RWPE1 (cell line): ENCODE results near the gene OR10A2.

ENCODE experiments used
- CTCF ChIA-PET: fragments of 350-600 bp; sonication (Branson Sonifier 250); formaldehyde crosslinking; extraction: SDS; loops from one replicate; lab custom pipeline; 2021; lab: Yijun Ruan, JAX
- POLR2A ChIA-PET: fragments of 400-600 bp; formaldehyde crosslinking; extraction: SDS; loops from one replicate; lab custom pipeline; 2020; ENCODE audit warnings: antibody characterized with exemption; ENCODE audit not compliant: low non-redundant PET; lab: Yijun Ruan, JAX
- DNase-seq: peaks from one replicate; pipeline ENCODE4 v3.0.0; 2012; ENCODE audit warnings: low spot score
- H3K27ac ChIP-seq: fragments of 450-650 bp; 2 replicates; pipeline ENCODE4 v1.5.1; 2017
- TF ChIP-seq, protein P1 (sequence below): fragments of 450-650 bp; conservative IDR thresholded peaks from 2 replicates; pipeline ENCODE4 v1.5.1; 2017; ENCODE audit warnings: low read depth, mild to moderate bottlenecking

Gene OR10A2

DNA sequence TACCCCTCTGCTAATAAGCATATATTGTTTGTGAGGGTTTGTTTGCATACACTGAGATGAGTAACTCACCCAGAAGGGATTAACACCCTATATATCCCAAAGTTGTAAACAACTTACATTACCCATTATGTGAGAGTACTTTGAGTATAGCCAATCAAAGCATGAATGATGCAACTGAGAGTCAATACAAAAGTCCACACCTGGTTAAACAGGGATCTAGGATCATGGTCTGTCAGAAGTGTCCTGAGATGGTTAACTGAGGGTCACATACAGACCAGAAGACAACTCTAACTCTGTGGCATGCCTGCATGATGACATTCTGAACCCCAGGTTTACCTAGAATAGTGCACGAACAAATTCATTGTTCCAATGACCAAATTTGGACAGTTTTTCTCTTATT lies 34.8 kb upstream of the OR10A2 start:
- no peak for DNase-seq
- ChIA-PET CTCF (no interaction called here), POLR2A (no interaction called here)
- no peak overlapping the region for H3K27ac ChIP-seq
- TF ChIP-seq, protein P1, sequence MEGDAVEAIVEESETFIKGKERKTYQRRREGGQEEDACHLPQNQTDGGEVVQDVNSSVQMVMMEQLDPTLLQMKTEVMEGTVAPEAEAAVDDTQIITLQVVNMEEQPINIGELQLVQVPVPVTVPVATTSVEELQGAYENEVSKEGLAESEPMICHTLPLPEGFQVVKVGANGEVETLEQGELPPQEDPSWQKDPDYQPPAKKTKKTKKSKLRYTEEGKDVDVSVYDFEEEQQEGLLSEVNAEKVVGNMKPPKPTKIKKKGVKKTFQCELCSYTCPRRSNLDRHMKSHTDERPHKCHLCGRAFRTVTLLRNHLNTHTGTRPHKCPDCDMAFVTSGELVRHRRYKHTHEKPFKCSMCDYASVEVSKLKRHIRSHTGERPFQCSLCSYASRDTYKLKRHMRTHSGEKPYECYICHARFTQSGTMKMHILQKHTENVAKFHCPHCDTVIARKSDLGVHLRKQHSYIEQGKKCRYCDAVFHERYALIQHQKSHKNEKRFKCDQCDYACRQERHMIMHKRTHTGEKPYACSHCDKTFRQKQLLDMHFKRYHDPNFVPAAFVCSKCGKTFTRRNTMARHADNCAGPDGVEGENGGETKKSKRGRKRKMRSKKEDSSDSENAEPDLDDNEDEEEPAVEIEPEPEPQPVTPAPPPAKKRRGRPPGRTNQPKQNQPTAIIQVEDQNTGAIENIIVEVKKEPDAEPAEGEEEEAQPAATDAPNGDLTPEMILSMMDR: no peak

DNA sequence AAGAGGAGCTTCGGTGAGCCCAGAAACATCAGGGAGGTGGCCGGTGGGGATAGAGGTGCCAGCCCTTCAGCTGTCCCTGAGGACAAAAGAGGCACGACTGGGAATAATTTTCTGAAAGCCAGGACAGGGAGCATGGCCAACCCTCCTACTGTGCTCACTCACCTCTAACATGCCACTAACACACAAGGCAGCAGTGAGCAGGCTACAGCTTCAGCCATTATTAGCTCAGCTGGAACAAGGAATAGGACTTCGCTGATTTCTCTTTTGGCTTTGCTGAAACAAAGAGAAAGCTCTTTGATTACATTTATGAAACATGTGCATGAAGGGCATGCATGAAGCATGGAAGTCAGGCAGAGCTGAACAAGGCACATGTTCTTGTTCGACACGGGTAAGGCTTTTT lies 29.5 kb upstream of the OR10A2 start:
- ChIA-PET CTCF (no interaction called here), POLR2A (no interaction called here)
- H3K27ac ChIP-seq: no peak overlapping the region
- no peak for DNase-seq
- TF ChIP-seq, protein P1: no peak

DNA sequence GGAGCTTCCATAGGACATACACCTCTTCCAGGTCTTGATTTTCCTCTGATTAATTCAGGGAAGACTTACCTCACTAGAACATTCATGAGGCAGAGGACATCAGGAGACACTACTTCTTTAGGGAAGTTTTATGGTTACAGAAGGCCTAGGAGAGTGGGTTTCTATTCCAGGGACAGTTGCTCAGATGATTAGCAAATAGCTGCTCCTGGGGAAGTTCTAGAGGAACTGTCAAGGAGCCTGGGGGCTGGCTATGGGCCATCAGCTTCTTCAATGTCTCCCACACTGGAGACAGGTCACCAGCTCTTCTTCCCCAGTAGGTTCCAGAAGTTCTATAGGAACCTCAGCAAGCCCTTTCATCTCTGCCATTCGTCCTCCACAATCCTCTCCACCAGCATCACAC lies 28.8 kb upstream of the OR10A2 start:
- ChIA-PET CTCF (no interaction called here), POLR2A (no interaction called here)
- DNase-seq: no peak
- no peak overlapping the region for H3K27ac ChIP-seq
- TF ChIP-seq, protein P1: no peak

DNA sequence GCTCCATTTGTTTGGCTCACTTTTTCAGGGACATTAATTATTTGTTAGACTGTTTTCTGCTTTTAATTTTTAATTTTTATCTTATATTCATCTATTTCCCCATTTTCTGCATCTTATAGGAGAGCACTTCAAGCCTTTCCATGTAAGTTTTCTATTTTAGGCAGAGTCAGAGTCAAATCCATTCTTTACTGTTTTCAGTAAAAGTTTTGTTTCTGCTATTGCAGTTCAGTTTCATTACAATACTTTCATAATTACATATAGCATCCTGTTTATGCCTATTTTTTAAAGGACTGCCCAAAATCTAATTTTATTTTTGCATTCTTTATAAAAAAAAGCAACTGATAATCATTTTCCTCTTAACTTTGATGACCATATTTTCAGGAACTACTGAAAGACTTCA lies 21.2 kb upstream of the OR10A2 start:
- ChIA-PET CTCF (no interaction called here), POLR2A (no interaction called here)
- TF ChIP-seq, protein P1: no peak

DNA sequence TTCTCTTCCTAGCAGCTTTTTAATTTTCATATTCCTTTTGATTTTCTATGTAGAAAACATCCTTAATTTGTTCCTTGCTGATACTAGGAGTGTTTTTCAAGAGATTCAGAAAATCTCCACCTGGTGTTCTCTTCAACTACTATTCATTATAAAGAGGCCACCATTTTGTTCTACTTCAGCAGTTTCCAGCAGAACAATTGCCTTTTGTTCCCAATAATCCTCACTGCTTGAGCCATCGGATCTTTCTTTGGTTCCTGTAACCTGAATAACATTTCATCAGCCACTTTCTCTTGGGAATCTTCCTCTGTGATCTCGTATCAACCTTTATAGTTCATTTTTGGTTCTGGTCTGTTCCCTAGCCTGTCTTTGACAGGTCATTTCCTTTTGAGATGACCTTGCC lies 19.2 kb upstream of the OR10A2 start:
- DNase-seq: no peak
- TF ChIP-seq, protein P1: no peak
- POLR2A ChIA-PET: no interaction called here
- CTCF ChIA-PET: no interaction called here
- H3K27ac ChIP-seq: no peak overlapping the region

More for the DNA sequence above, 21.2 kb upstream of the OR10A2 start:
- DNase-seq: no peak
- no peak overlapping the region for H3K27ac ChIP-seq

DNA sequence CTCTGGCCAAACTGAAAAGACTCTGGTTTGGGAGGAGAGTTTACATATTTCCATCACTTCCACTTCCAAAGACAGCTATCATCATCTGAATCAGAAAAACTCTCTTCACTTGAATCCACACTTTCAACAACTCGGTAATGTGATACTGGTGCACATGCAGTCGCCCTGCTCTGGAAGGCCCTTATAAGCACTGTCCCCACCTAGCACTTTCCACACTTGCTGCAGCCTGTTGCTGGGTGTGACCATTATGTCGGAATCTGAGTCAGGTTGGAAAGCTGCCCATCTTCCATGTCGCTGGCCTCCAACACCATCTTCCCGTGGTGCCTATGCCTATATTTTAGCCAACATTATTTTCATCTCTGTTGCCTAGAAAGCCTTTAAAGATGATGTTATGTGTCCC lies 18.5 kb upstream of the OR10A2 start:
- ChIA-PET POLR2A (no interaction called here), CTCF (no interaction called here)

More for the DNA sequence above, 18.5 kb upstream of the OR10A2 start:
- DNase-seq: no peak
- TF ChIP-seq, protein P1: no peak
- H3K27ac ChIP-seq: no peak overlapping the region
